C4-2B (cell line): ENCODE measurements around the gene VN1R5.

ENCODE experiments used
- H3K27ac ChIP-seq: fragments of 450-650 bp; 2 replicates; pipeline ENCODE4 v1.5.1; 2017
- ZFX ChIP-seq: fragments of 450-650 bp; IDR thresholded peaks from 2 replicates; pipeline ENCODE4 v1.6.1; 2017
- TF ChIP-seq, protein P1 (sequence below): fragments of 450-650 bp; conservative IDR thresholded peaks from 2 replicates; pipeline ENCODE4 v1.5.1; 2017; ENCODE audit warnings: mild to moderate bottlenecking

VN1R5 gene

DNA sequence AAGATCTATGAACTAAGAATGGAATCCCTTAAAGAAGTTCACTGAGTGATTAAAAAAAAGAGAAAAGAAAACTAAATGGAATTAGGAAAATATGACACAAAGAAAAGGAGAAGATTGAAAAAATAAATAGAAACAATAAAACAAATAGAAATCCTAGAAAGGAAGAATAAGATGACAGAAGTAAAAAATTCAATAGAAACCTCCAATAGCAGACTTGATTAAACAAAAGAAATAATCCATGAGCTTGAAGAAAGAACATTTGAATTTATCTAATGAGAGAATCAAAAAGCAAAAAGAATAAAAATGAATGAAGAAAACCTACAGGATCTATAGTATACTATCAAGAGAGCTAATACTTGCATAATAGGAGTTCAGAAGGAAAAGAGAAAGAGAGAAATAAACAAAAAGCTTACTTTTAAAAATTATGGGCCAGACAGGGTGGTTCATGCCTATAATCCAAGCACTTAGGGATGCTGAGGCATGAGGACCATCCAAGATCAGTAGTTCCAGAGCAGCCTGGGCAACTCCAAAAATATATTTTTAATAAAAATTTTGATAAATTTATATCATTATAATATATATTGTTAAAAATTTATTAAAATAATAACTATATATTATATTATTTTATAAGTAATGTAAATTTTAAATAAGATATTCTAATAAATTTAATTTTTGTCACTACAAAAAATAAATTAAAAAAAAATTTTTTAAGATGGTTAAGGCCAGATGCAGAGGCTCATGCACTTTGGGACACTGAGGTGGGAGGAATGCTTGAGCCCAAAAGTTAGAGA lies 9.4 kb upstream of the VN1R5 start:
- H3K27ac ChIP-seq: no peak overlapping the region

DNA sequence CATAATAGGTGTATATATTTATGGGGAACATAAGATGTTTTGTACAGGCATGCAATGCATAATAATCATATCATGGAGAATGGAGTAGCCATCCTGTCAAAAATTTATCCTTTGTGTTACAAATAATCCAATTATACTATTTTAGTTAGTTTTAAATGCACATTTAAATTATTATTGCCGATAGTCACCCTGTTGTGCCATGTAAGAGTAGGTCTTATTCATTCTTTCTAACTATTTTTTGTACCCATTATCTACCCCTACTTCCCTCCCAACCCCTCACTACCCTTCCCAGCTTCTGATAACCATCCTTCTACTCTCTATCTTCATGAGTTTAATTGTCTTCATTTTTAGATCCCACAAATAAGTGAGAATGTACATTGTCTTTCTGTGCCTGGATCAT lies 8.3 kb upstream of the VN1R5 start:
- no peak for TF ChIP-seq ZFX
- TF ChIP-seq, protein P1, sequence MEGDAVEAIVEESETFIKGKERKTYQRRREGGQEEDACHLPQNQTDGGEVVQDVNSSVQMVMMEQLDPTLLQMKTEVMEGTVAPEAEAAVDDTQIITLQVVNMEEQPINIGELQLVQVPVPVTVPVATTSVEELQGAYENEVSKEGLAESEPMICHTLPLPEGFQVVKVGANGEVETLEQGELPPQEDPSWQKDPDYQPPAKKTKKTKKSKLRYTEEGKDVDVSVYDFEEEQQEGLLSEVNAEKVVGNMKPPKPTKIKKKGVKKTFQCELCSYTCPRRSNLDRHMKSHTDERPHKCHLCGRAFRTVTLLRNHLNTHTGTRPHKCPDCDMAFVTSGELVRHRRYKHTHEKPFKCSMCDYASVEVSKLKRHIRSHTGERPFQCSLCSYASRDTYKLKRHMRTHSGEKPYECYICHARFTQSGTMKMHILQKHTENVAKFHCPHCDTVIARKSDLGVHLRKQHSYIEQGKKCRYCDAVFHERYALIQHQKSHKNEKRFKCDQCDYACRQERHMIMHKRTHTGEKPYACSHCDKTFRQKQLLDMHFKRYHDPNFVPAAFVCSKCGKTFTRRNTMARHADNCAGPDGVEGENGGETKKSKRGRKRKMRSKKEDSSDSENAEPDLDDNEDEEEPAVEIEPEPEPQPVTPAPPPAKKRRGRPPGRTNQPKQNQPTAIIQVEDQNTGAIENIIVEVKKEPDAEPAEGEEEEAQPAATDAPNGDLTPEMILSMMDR: no peak
- no peak overlapping the region for H3K27ac ChIP-seq

More for the DNA sequence above, 9.4 kb upstream of the VN1R5 start:
- TF ChIP-seq ZFX: no peak

GRCh38 chr1:247266053-247266452 lies 10.2 kb downstream of the VN1R5 start:
- TF ChIP-seq, protein P1: no peak
- TF ChIP-seq ZFX: no peak
- H3K27ac ChIP-seq: no peak overlapping the region

GRCh38 chr1:247268390-247269045 lies 12.6 kb downstream of the VN1R5 start:
- H3K27ac ChIP-seq: no peak overlapping the region
- TF ChIP-seq, protein P1: no peak
- no peak for TF ChIP-seq ZFX

DNA sequence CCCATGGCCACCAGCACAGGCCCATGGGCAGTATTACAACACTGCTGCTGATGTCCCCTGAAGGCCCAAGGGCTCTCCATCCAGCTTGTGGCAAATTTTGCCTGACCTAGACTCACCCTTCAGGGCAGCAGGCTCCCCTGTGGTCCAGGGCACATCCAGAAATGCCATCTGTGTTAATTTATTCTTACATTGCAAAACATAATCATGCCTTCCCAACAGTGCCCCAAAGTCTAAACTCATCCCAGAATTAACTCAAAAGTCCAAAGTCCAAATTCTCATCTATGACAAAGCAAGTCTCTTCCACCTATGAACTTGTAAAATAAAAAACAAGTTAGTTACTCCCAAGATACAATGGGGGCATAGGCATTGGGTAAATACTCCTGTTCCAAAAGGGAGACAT lies 13.3 kb downstream of the VN1R5 start:
- no peak overlapping the region for H3K27ac ChIP-seq
- TF ChIP-seq, protein P1: no peak
- TF ChIP-seq ZFX: no peak

- TF ChIP-seq, protein P1: no peak
- no peak for TF ChIP-seq ZFX
- no peak overlapping the region for H3K27ac ChIP-seq
Observed at GRCh38 chr1:247270003-247270402, 14.1 kb downstream of the VN1R5 start.

DNA sequence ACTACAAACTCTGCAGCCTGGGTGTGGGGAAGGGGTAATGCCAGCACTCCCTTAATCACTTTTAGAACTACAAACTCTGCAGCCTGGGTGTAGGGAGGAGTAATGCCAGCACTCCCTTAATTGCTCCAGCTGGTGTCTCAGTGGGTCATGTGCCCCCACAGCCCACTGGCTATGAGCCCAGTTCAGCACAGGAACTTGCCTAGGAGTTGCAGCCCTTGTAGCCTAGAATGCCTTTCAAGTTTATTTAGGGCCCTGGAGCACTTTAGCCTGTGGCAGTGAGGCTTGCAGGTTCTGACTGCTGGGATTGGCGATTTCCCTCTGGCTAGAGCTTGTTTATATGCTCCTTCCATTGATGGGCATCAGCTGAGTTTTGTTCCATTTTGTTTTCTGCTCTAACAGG lies 17.1 kb downstream of the VN1R5 start:
- no peak for TF ChIP-seq ZFX
- TF ChIP-seq, protein P1: no peak
- no peak overlapping the region for H3K27ac ChIP-seq
